Muscle layer of colon (tissue), 2 donors: Measurements from ENCODE around the gene BEST3.

Source experiments
- H3K27ac ChIP-seq: one replicate; pipeline ENCODE4 v1.7.0; 2013; ENCODE audit warnings: low read depth, mild to moderate bottlenecking, low read length, moderate library complexity
- H3K27me3 ChIP-seq, 2 donors: one replicate each; pipeline ENCODE4 v1.7.0; 2013; ENCODE audit warnings: low read length in 2 of 2, mild to moderate bottlenecking in 2 of 2; ENCODE audit not compliant: insufficient read depth in 2 of 2, control insufficient read depth in 1 of 2
- H3K36me3 ChIP-seq: one replicate; pipeline ENCODE4 v1.7.0; 2013; ENCODE audit warnings: mild to moderate bottlenecking, low read length; ENCODE audit not compliant: insufficient read depth
- H3K4me1 ChIP-seq: one replicate; pipeline ENCODE4 v1.7.0; 2013; ENCODE audit warnings: mild to moderate bottlenecking, low read length; ENCODE audit not compliant: insufficient read depth
- H3K4me3 ChIP-seq, 2 donors: one replicate each; pipeline ENCODE4 v1.7.0; 2013; ENCODE audit warnings: low read length in 2 of 2, low read depth in 1 of 2, mild to moderate bottlenecking in 1 of 2, moderate library complexity in 1 of 2
- H3K9ac ChIP-seq: one replicate; pipeline ENCODE4 v1.7.0; 2013; ENCODE audit warnings: low read length
- H3K9me3 ChIP-seq: one replicate; pipeline ENCODE4 v1.7.0; 2013; ENCODE audit warnings: mild to moderate bottlenecking, low read length
- donor health status: abdominal sarcoma.
- donor health status: Adenocarcinoma of cecum.

Gene BEST3

GRCh38 chr12:69712826-69713225 is 13.7 kb upstream of the BEST3 start:
- Histone ChIP-seq H3K36me3 (no peaks in the 10 kb centered on the region), H3K27me3 (no peaks in the 10 kb centered on the region), H3K9ac (no peak overlapping the region), H3K4me1 (no peaks in the 10 kb centered on the region), H3K4me3 (no peak overlapping the region), H3K9me3 (no peaks in the 10 kb centered on the region), H3K27ac (no peak overlapping the region)

- H3K4me1 ChIP-seq: no peaks in the 10 kb centered on the region
- H3K9me3 ChIP-seq: no peaks in the 10 kb centered on the region
- no peaks in the 10 kb centered on the region for H3K27me3 ChIP-seq
- no peak overlapping the region for H3K9ac ChIP-seq
- no peak overlapping the region for H3K4me3 ChIP-seq
- no peaks in the 10 kb centered on the region for H3K36me3 ChIP-seq
- no peak overlapping the region for H3K27ac ChIP-seq
Measured at GRCh38 chr12:69708649-69709048, 9.5 kb upstream of the BEST3 start.

GRCh38 chr12:69704357-69704756 is 5.3 kb upstream of the BEST3 start:
- Histone ChIP-seq H3K27ac (no peak overlapping the region), H3K9me3 (no peaks in the 10 kb centered on the region), H3K9ac (no peak overlapping the region), H3K27me3 (no peaks in the 10 kb centered on the region), H3K4me1 (no peaks in the 10 kb centered on the region), H3K4me3 (no peak overlapping the region), H3K36me3 (no peaks in the 10 kb centered on the region)

- Histone ChIP-seq H3K36me3 (no peaks in the 10 kb centered on the region), H3K27ac (no peak overlapping the region), H3K27me3 (no peaks in the 10 kb centered on the region), H3K9ac (no peak overlapping the region), H3K4me3 (no peak overlapping the region), H3K4me1 (no peaks in the 10 kb centered on the region), H3K9me3 (no peaks in the 10 kb centered on the region)
Measured at GRCh38 chr12:69703146-69703642, 4.1 kb upstream of the BEST3 start.

DNA sequence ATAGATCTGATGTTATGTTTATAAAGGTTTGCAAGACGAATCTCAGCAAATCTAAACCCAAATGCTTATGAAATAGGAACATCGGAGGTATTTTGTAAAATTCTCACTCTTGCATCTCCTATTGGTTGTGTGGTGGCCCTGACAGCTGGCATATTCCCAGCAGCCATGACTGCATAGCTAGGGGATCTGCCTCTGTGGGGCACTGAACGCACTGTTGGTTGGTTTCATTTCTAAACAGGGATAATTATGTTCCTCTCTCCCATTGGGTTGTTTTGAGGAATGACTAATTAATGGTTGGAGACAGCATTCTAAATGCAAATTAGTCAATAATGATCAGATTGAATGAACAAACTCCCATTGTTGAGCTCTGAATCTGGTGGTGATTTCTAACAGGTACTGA is 2.7 kb upstream of the BEST3 start:
- Histone ChIP-seq H3K4me1 (no peaks in the 10 kb centered on the region), H3K9me3 (no peaks in the 10 kb centered on the region), H3K27me3 (no peaks in the 10 kb centered on the region), H3K27ac (no peak overlapping the region), H3K36me3 (no peaks in the 10 kb centered on the region), H3K9ac (no peak overlapping the region), H3K4me3 (no peak overlapping the region)

DNA sequence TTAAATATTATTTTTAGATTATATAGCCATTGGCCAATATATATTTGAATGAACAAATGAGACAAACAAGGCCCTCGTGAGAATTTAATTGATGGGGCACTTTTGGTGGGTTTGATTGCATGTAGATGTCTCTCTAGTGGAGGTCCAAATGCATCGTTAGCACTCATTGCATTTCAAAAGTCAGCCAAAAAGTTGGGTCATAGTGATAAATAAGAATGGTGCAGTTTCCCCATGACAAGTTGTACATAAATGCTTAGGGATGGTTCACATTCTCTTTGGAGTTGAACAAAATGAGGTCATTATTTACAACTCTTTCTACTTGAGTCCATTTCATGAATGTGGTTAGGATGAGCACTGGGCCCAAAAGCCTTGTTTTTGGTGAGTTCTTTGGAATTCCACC is 1.0 kb downstream of the BEST3 start:
- no peaks in the 10 kb centered on the region for H3K36me3 ChIP-seq

DNA sequence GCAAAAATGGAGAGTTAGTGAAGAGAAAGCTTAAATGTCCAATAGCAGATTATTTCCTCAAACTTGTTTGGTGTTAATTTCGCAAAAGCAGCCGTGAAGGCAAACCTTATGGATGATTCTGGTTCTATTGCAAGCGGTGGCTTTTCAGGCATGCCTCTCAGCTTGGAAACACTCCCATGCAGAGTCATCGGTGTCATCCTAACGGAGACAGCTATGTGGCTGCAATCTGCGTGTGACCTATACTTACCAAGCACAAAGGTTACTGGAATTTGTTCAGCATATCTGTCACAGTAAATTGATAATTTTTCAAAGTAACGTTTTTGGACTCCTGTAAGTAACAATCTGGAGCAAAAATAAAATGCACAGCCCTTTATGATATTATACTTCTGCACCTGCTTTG is 5.0 kb downstream of the BEST3 start:
- Histone ChIP-seq H3K27me3 (no peaks in the 10 kb centered on the region), H3K9me3 (no peaks in the 10 kb centered on the region), H3K36me3 (no peaks in the 10 kb centered on the region), H3K4me1 (no peaks in the 10 kb centered on the region), H3K9ac (no peak overlapping the region), H3K27ac (no peak overlapping the region), H3K4me3 (no peak overlapping the region)

More for the DNA sequence above, 1.0 kb downstream of the BEST3 start:
- Histone ChIP-seq H3K9ac (no peak overlapping the region), H3K9me3 (no peaks in the 10 kb centered on the region), H3K4me3 (no peak overlapping the region), H3K27me3 (no peaks in the 10 kb centered on the region), H3K4me1 (no peaks in the 10 kb centered on the region), H3K27ac (no peak overlapping the region)

DNA sequence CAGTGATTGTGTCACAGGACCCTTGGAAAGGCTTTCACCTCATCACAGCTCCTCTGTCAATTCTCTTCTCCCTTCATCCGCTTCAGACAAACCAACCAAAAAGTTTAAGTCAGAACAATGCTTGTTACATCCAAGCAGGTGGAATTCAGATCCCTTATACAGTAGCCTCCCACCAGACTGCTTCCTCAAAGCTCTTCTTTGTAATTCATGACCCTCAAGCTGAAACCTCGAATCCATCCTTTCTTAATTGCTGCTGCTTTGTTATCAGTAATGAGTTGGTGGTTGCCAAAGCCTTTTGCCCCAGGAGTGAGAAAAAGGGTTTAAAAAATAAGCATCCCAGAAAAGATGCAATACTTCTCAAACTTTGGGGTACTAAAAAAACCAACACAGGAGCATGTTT is 9.5 kb downstream of the BEST3 start:
- Histone ChIP-seq H3K4me1 (no peaks in the 10 kb centered on the region), H3K4me3 (no peak overlapping the region), H3K9me3 (no peaks in the 10 kb centered on the region), H3K36me3 (no peaks in the 10 kb centered on the region), H3K9ac (no peak overlapping the region), H3K27me3 (no peaks in the 10 kb centered on the region), H3K27ac (no peak overlapping the region)

- no peaks in the 10 kb centered on the region for H3K27me3 ChIP-seq
- no peak overlapping the region for H3K4me3 ChIP-seq
- no peak overlapping the region for H3K9ac ChIP-seq
- no peaks in the 10 kb centered on the region for H3K36me3 ChIP-seq
- H3K9me3 ChIP-seq: no peaks in the 10 kb centered on the region
- no peak overlapping the region for H3K27ac ChIP-seq
- H3K4me1 ChIP-seq: no peaks in the 10 kb centered on the region
Measured at GRCh38 chr12:69688471-69689427, 10.4 kb downstream of the BEST3 start.

GRCh38 chr12:69688021-69688420 is 11.1 kb downstream of the BEST3 start:
- Histone ChIP-seq H3K9ac (no peak overlapping the region), H3K27ac (no peak overlapping the region), H3K36me3 (no peaks in the 10 kb centered on the region), H3K27me3 (no peaks in the 10 kb centered on the region), H3K4me1 (no peaks in the 10 kb centered on the region), H3K4me3 (no peak overlapping the region), H3K9me3 (no peaks in the 10 kb centered on the region)

GRCh38 chr12:69687390-69687789 is 11.7 kb downstream of the BEST3 start:
- Histone ChIP-seq H3K27me3 (no peaks in the 10 kb centered on the region), H3K36me3 (no peaks in the 10 kb centered on the region), H3K9me3 (no peaks in the 10 kb centered on the region), H3K9ac (no peak overlapping the region), H3K27ac (no peak overlapping the region), H3K4me3 (no peak overlapping the region), H3K4me1 (no peaks in the 10 kb centered on the region)

- Histone ChIP-seq H3K4me1 (no peaks in the 10 kb centered on the region), H3K27ac (no peak overlapping the region), H3K9ac (no peak overlapping the region), H3K36me3 (no peaks in the 10 kb centered on the region), H3K27me3 (no peaks in the 10 kb centered on the region), H3K9me3 (no peaks in the 10 kb centered on the region), H3K4me3 (no peak overlapping the region)
Measured at GRCh38 chr12:69686731-69687130, 12.4 kb downstream of the BEST3 start.
